ENCODE data around the gene DALRD3.

The DALRD3 gene

GRCh38 chr3:49004352-49005302 lies 13.8 kb downstream of the DALRD3 start (continued):
- TF ChIP-seq KLF17 (tag by site-specific recombination; IDR thresholded peaks at IDR 0.05) (no peak), ZNF776 (tag by site-specific recombination; IDR thresholded peaks at IDR 0.05; ENCODE audit: borderline replicate concordance) (no peak), KLF10 (tag by site-specific recombination; IDR thresholded peaks at IDR 0.05) (peak; percentile 57; the same call in 1 of the 2 replicates), PATZ1 (tag by site-specific recombination; IDR thresholded peaks at IDR 0.05) (no peak), ZNF140 (tag by site-specific recombination; IDR thresholded peaks at IDR 0.05) (no peak), SCRT2 (tag by site-specific recombination; IDR thresholded peaks at IDR 0.05) (no peak), ZNF211 (tag by site-specific recombination; IDR thresholded peaks at IDR 0.05; ENCODE audit: low read depth) (no peak)

- TF ChIP-seq ZNF701 (tag by site-specific recombination; IDR thresholded peaks at IDR 0.05) (no peak), SP7 (tag by site-specific recombination; IDR thresholded peaks at IDR 0.05) (no peak), ZNF560 (tag by site-specific recombination; IDR thresholded peaks at IDR 0.05; ENCODE audit: borderline replicate concordance) (no peak), ZBTB26 (tag by site-specific recombination; optimal IDR thresholded peaks at IDR 0.05) (no peak), MZF1 (tag by site-specific recombination; IDR thresholded peaks at IDR 0.05; ENCODE audit: borderline replicate concordance) (no peak), ZBTB6 (tag by site-specific recombination; IDR thresholded peaks at IDR 0.05) (no peak), GLI2 (tag by site-specific recombination; IDR thresholded peaks at IDR 0.05; ENCODE audit: borderline replicate concordance, low read depth) (no peak), ZNF639 (tag by site-specific recombination; IDR thresholded peaks at IDR 0.05) (no peak)
- Histone ChIP-seq H3K9me3 (ENCODE audit: control insufficient read depth, insufficient read depth, low read depth, low read length) (no peaks in the 10 kb centered on the region), H3K4me1 (ENCODE audit: control insufficient read depth, insufficient read depth, low read length) (peaks cover 13% of the 10 kb centered on the region), H3K4me3 (ENCODE audit: low read depth, low read length) (no peak overlapping the region), H3K27ac (ENCODE audit: extremely low read depth, low read depth, low read length) (no peak overlapping the region), H3K36me3 (ENCODE audit: control insufficient read depth in 2 of 2, insufficient read depth in 1 of 2, low read length in 2 of 2) (peaks cover 0 to 10% of the 10 kb centered on the region in 2 experiments; a peak in 1 of 3 replicates)
- ChIA-PET POLR2A (interaction anchor here (0.5 to 1.2 kb wide), 2 partner anchors 10 to 180 kb away, joined by 4 read pairs; no protein-coding TSS in a partner anchor), CTCF (interaction anchor here (1.2 kb wide), 1 partner anchor 7 kb away, joined by 3 read pairs; no protein-coding TSS in a partner anchor)
These were observed 17.2 kb downstream of the DALRD3 start for GRCh38 chr3:49001155-49001554.

Measured in HEK293 (cell line).